ENCODE data around the gene RAD54L.
"Not testable (repeated sequence)": the region's sequence is repeated elsewhere in the genome, so short reads cannot be mapped to it uniquely, and the experiment has no call there.

Gene RAD54L

GRCh38 chr1:46241733-46242132 lies 5.8 kb upstream of the RAD54L start:
- not testable (repeated sequence) for DNase-seq (ENCODE audit: low spot score)

GRCh38 chr1:46242918-46243317 lies 4.6 kb upstream of the RAD54L start:
- no peak for DNase-seq (ENCODE audit: low spot score)

GRCh38 chr1:46243831-46244230 lies 3.7 kb upstream of the RAD54L start:
- DNase-seq (ENCODE audit: low spot score): not testable (repeated sequence)

- no peak for DNase-seq (ENCODE audit: low spot score)
These were observed 2.7 kb upstream of the RAD54L start for GRCh38 chr1:46244656-46245371.

- not testable (repeated sequence) for DNase-seq (ENCODE audit: low spot score)
These were observed 1.4 kb upstream of the RAD54L start for GRCh38 chr1:46246136-46246535.

- no peak for DNase-seq (ENCODE audit: low spot score)
These were observed 771 bp upstream of the RAD54L start for GRCh38 chr1:46246548-46247435.

GRCh38 chr1:46248122-46248920 lies 758 bp downstream of the RAD54L start:
- no peak for DNase-seq (ENCODE audit: low spot score)

- no peak for DNase-seq (ENCODE audit: low spot score)
These were observed 7.1 kb downstream of the RAD54L start for GRCh38 chr1:46254668-46255067.

- no peak for DNase-seq (ENCODE audit: low spot score)
These were observed 9.0 kb downstream of the RAD54L start for GRCh38 chr1:46256523-46256922.

GRCh38 chr1:46262508-46262907 lies 14.9 kb downstream of the RAD54L start:
- DNase-seq (ENCODE audit: low spot score): no peak

GRCh38 chr1:46263146-46263545 lies 15.6 kb downstream of the RAD54L start:
- no peak for DNase-seq (ENCODE audit: low spot score)

- DNase-seq (ENCODE audit: low spot score): no peak
These were observed 21.0 kb downstream of the RAD54L start for GRCh38 chr1:46268578-46268977.

- no peak for DNase-seq (ENCODE audit: low spot score)
These were observed 26.9 kb downstream of the RAD54L start for GRCh38 chr1:46274225-46275029.

GRCh38 chr1:46275030-46275337 lies 27.4 kb downstream of the RAD54L start:
- no peak for DNase-seq (ENCODE audit: low spot score)

GRCh38 chr1:46277658-46278373 lies 30.3 kb downstream of the RAD54L start:
- DNase-seq (ENCODE audit: low spot score): no peak

- DNase-seq (ENCODE audit: low spot score): no peak
These were observed 31.2 kb downstream of the RAD54L start for GRCh38 chr1:46278807-46279206.

GRCh38 chr1:46280092-46280491 lies 32.5 kb downstream of the RAD54L start:
- no peak for DNase-seq (ENCODE audit: low spot score)

GRCh38 chr1:46281021-46281420 lies 33.5 kb downstream of the RAD54L start:
- no peak for DNase-seq (ENCODE audit: low spot score)

- no peak for DNase-seq (ENCODE audit: low spot score)
These were observed 36.5 kb downstream of the RAD54L start for GRCh38 chr1:46284058-46284457.

- no peak for DNase-seq (ENCODE audit: low spot score)
These were observed 37.3 kb downstream of the RAD54L start for GRCh38 chr1:46284597-46285564.

Measured in globus pallidus (tissue), 1 donor.